Immature natural killer cell (primary cell): ENCODE results near the gene TSPO. TPM values are rescaled to one million over a fixed set of nuclear protein-coding genes. Genes with fewer than 3 reads are reported as not detected.
"Not testable (repeated sequence)": the region's sequence is repeated elsewhere in the genome, so short reads cannot be mapped to it uniquely, and the experiment has no call there.

Source experiments
- DNase-seq, 3 donors: peaks; one replicate each; pipeline ENCODE4 v3.0.0; 2022; ENCODE audit warnings: mixed read lengths in 1 of 3
- H3K27ac Mint-ChIP-seq, 6 donors: one replicate each; pipeline ENCODE4 v1.8.0; 2020; ENCODE audit warnings: mixed read lengths in 6 of 6, mild to moderate bottlenecking in 5 of 6, inconsistent platforms in 4 of 6, moderate library complexity in 3 of 6
- H3K27me3 Mint-ChIP-seq, 3 donors: one replicate each; pipeline ENCODE4 v1.8.0; 2020 to 2021; ENCODE audit warnings: low read depth in 3 of 3, mild to moderate bottlenecking in 3 of 3, mixed read lengths in 3 of 3, moderate library complexity in 3 of 3, inconsistent platforms in 1 of 3
- H3K36me3 Mint-ChIP-seq, 3 donors: one replicate each; pipeline ENCODE4 v1.8.0; 2020; ENCODE audit warnings: mixed read lengths in 3 of 3, inconsistent platforms in 2 of 3, mild to moderate bottlenecking in 2 of 3
- H3K4me1 Mint-ChIP-seq, 2 donors: one replicate each; pipeline ENCODE4 v1.8.0; 2020; ENCODE audit warnings: inconsistent platforms in 2 of 2, mild to moderate bottlenecking in 2 of 2, mixed read lengths in 2 of 2, moderate library complexity in 1 of 2
- H3K4me3 Mint-ChIP-seq, 5 donors: one replicate each; pipeline ENCODE4 v1.8.0; 2020; ENCODE audit warnings: mild to moderate bottlenecking in 5 of 5, mixed read lengths in 5 of 5, inconsistent platforms in 3 of 5, moderate library complexity in 3 of 5
- H3K9me3 Mint-ChIP-seq, 6 donors: one replicate each; pipeline ENCODE4 v1.8.0; 2020; ENCODE audit warnings: mild to moderate bottlenecking in 6 of 6, mixed read lengths in 6 of 6, inconsistent platforms in 4 of 6, moderate library complexity in 3 of 6
- polyA plus RNA-seq, 3 donors: library from polyadenylated mRNA; unstranded; fragments of 300-500 nt; fragmentation: Illumina TruSeq; gene quantifications; one replicate each; pipeline ENCODE4 v1.2.3, GENCODE V29; 2021

Gene TSPO
- polyA plus RNA-seq, 3 donors from 2014 or later: 338 to 509 (median 463) TPM

- H3K36me3 Mint-ChIP-seq: peaks cover 0 to 6% (median 3%) of the 10 kb centered on the region in 3 donors
- peaks cover 28 to 29% of the 10 kb centered on the region in 2 donors for H3K4me1 Mint-ChIP-seq
These were observed 8.3 kb upstream of the TSPO start, which contains the start of gene MCAT for GRCh38 chr22:43142880-43143562. Gene MCAT (minus strand): TSS chr22:43143398. CDS start chr22:43143348, 50 bp downstream.

GRCh38 chr22:43144949-43145348 lies 6.4 kb upstream of the TSPO start:
- Mint-ChIP-seq H3K27ac (peak overlapping the region in 3 of 6 donors; percentile 15 to 85 (median 74)), H3K4me3 (peak overlapping the region in 2 of 5 donors; percentile 38 to 46), H3K27me3 (peaks cover 0 to 19% (median 9%) of the 10 kb centered on the region in 3 donors), H3K36me3 (no peaks in the 10 kb centered on the region), H3K9me3 (no peaks in the 10 kb centered on the region), H3K4me1 (peaks cover 36 to 37% of the 10 kb centered on the region in 2 donors)
- no peak for DNase-seq

More at GRCh38 chr22:43142880-43143562, 8.3 kb upstream of the TSPO start, which contains the start of gene MCAT:
- peak within 1 kb of the TSS; percentile 81 to 88 (median 86) for H3K4me3 Mint-ChIP-seq
- peak within 1 kb of the TSS; percentile 80 to 96 (median 91) for H3K27ac Mint-ChIP-seq
- no peaks in the 10 kb centered on the region for H3K9me3 Mint-ChIP-seq
- DNase-seq: peak; percentile 77 to 87 (median 83)
- H3K27me3 Mint-ChIP-seq: peaks cover 0 to 16% (median 7%) of the 10 kb centered on the region in 3 donors

- peaks cover 0 to 19% (median 7%) of the 10 kb centered on the region in 3 donors for H3K27me3 Mint-ChIP-seq
- DNase-seq, H3K4me3 Mint-ChIP-seq, H3K9me3 Mint-ChIP-seq, H3K36me3 Mint-ChIP-seq, H3K27ac Mint-ChIP-seq: not testable (repeated sequence)
- H3K4me1 Mint-ChIP-seq: peaks cover 36 to 37% of the 10 kb centered on the region in 2 donors
These were observed 6.0 kb upstream of the TSPO start for GRCh38 chr22:43145371-43145770.

- H3K27me3 Mint-ChIP-seq: peaks cover 0 to 22% (median 7%) of the 10 kb centered on the region in 3 donors
- H3K9me3 Mint-ChIP-seq, H3K4me3 Mint-ChIP-seq, H3K36me3 Mint-ChIP-seq, DNase-seq, H3K27ac Mint-ChIP-seq: not testable (repeated sequence)
- H3K4me1 Mint-ChIP-seq: peaks cover 38% of the 10 kb centered on the region in 2 donors
These were observed 5.0 kb upstream of the TSPO start for GRCh38 chr22:43146332-43146731.

- Mint-ChIP-seq H3K9me3 (no peaks in the 10 kb centered on the region), H3K27me3 (peaks cover 0 to 16% (median 6%) of the 10 kb centered on the region in 3 donors)
These were observed 3.5 kb upstream of the TSPO start for GRCh38 chr22:43147821-43148220.

GRCh38 chr22:43148581-43148980 lies 2.8 kb upstream of the TSPO start:
- Mint-ChIP-seq H3K27ac (peak overlapping the region; percentile 54 to 84 (median 76)), H3K4me1 (peaks cover 34 to 48% of the 10 kb centered on the region in 2 donors), H3K27me3 (peaks cover 0 to 12% (median 6%) of the 10 kb centered on the region in 3 donors), H3K9me3 (no peaks in the 10 kb centered on the region), H3K36me3 (no peaks in the 10 kb centered on the region), H3K4me3 (peak overlapping the region; percentile 12 to 69 (median 38))
- DNase-seq: peak in 2 of 3 donors; percentile 29 to 33

More at GRCh38 chr22:43147821-43148220, 3.5 kb upstream of the TSPO start:
- DNase-seq: no peak
- no peaks in the 10 kb centered on the region for H3K36me3 Mint-ChIP-seq
- peaks cover 34 to 47% of the 10 kb centered on the region in 2 donors for H3K4me1 Mint-ChIP-seq
- H3K27ac Mint-ChIP-seq: peak overlapping the region in 5 of 6 donors; percentile 19 to 66 (median 44)
- H3K4me3 Mint-ChIP-seq: peak overlapping the region; percentile 32 to 71 (median 58)

GRCh38 chr22:43150731-43151206 lies 590 bp upstream of the TSPO start:
- H3K9me3 Mint-ChIP-seq: no peaks in the 10 kb centered on the region

GRCh38 chr22:43152003-43152356 lies 621 bp downstream of the TSPO start:
- H3K4me3 Mint-ChIP-seq: peak overlapping the region; percentile 80 to 92 (median 84)
- H3K9me3 Mint-ChIP-seq: no peaks in the 10 kb centered on the region
- H3K36me3 Mint-ChIP-seq: no peaks in the 10 kb centered on the region
- peaks cover 0 to 8% (median 2%) of the 10 kb centered on the region in 3 donors for H3K27me3 Mint-ChIP-seq
- peaks cover 30 to 42% of the 10 kb centered on the region in 2 donors for H3K4me1 Mint-ChIP-seq
- peak overlapping the region in 5 of 6 donors; percentile 55 to 90 (median 62) for H3K27ac Mint-ChIP-seq
- no peak for DNase-seq

More at GRCh38 chr22:43150731-43151206, 590 bp upstream of the TSPO start:
- Mint-ChIP-seq H3K4me1 (peaks cover 30 to 44% of the 10 kb centered on the region in 2 donors), H3K4me3 (peak overlapping the region; percentile 87 to 96 (median 92)), H3K36me3 (no peaks in the 10 kb centered on the region), H3K27ac (peak overlapping the region; percentile 76 to 96 (median 91)), H3K27me3 (peaks cover 0 to 11% (median 2%) of the 10 kb centered on the region in 3 donors)
- no peak for DNase-seq

- peaks cover 27 to 37% of the 10 kb centered on the region in 2 donors for H3K4me1 Mint-ChIP-seq
- H3K36me3 Mint-ChIP-seq: no peaks in the 10 kb centered on the region
- peak overlapping the region; percentile 55 to 90 (median 75) for H3K27ac Mint-ChIP-seq
- peaks cover 0 to 6% (median 2%) of the 10 kb centered on the region in 3 donors for H3K27me3 Mint-ChIP-seq
- peak overlapping the region; percentile 80 to 92 (median 84) for H3K4me3 Mint-ChIP-seq
- peak; percentile 52 to 55 (median 54) for DNase-seq
- H3K9me3 Mint-ChIP-seq: no peaks in the 10 kb centered on the region
These were observed 1.2 kb downstream of the TSPO start for GRCh38 chr22:43152357-43153071.

GRCh38 chr22:43153899-43154298 lies 2.5 kb downstream of the TSPO start:
- no peaks in the 10 kb centered on the region for H3K36me3 Mint-ChIP-seq
- no peak overlapping the region for H3K27ac Mint-ChIP-seq
- no peak overlapping the region for H3K4me3 Mint-ChIP-seq
- peaks cover 0 to 6% (median 2%) of the 10 kb centered on the region in 3 donors for H3K27me3 Mint-ChIP-seq
- no peak for DNase-seq
- no peaks in the 10 kb centered on the region for H3K9me3 Mint-ChIP-seq
- peaks cover 19 to 26% of the 10 kb centered on the region in 2 donors for H3K4me1 Mint-ChIP-seq

GRCh38 chr22:43154887-43155536 lies 3.7 kb downstream of the TSPO start:
- peaks cover 18 to 23% of the 10 kb centered on the region in 2 donors for H3K4me1 Mint-ChIP-seq
- no peaks in the 10 kb centered on the region for H3K9me3 Mint-ChIP-seq
- H3K4me3 Mint-ChIP-seq: no peak overlapping the region
- peaks cover 0 to 3% (median 0%) of the 10 kb centered on the region in 3 donors for H3K27me3 Mint-ChIP-seq
- H3K36me3 Mint-ChIP-seq: no peaks in the 10 kb centered on the region
- DNase-seq: no peak
- no peak overlapping the region for H3K27ac Mint-ChIP-seq

- H3K27ac Mint-ChIP-seq: no peak overlapping the region
- H3K27me3 Mint-ChIP-seq: peaks cover 0 to 3% (median 0%) of the 10 kb centered on the region in 3 donors
- DNase-seq: no peak
- no peak overlapping the region for H3K4me3 Mint-ChIP-seq
- H3K4me1 Mint-ChIP-seq: peaks cover 16 to 18% of the 10 kb centered on the region in 2 donors
- peaks cover 0 to 2% (median 0%) of the 10 kb centered on the region in 3 donors for H3K36me3 Mint-ChIP-seq
- no peaks in the 10 kb centered on the region for H3K9me3 Mint-ChIP-seq
These were observed 4.4 kb downstream of the TSPO start for GRCh38 chr22:43155789-43156188.

GRCh38 chr22:43156413-43156812 lies 5.1 kb downstream of the TSPO start:
- H3K9me3 Mint-ChIP-seq: no peaks in the 10 kb centered on the region
- no peak overlapping the region for H3K4me3 Mint-ChIP-seq
- H3K36me3 Mint-ChIP-seq: peaks cover 0 to 2% (median 0%) of the 10 kb centered on the region in 3 donors
- no peaks in the 10 kb centered on the region for H3K27me3 Mint-ChIP-seq
- peak overlapping the region in 1 of 6 donors; percentile 66 for H3K27ac Mint-ChIP-seq
- no peak for DNase-seq
- H3K4me1 Mint-ChIP-seq: peaks cover 12 to 14% of the 10 kb centered on the region in 2 donors
